Measurements from ENCODE around the gene PHF20.
A peak's percentile ranks its signal among the peaks of the same experiment; 100 is the strongest.
"Not testable (repeated sequence)": the region's sequence is repeated elsewhere in the genome, so short reads cannot be mapped to it uniquely, and the experiment has no call there.

The PHF20 gene

GRCh38 chr20:35771689-35772562 lies at the start of gene PHF20:
PHF20 (plus strand) TSS chr20:35772015; CDS start chr20:35801523, 29,508 bp downstream.
- DNase-seq (ENCODE audit: low read depth): peak; percentile 98

- not testable (repeated sequence) for DNase-seq (ENCODE audit: low read depth)
Observed at GRCh38 chr20:35723275-35723639, 48.6 kb upstream of the PHF20 start.

DNA sequence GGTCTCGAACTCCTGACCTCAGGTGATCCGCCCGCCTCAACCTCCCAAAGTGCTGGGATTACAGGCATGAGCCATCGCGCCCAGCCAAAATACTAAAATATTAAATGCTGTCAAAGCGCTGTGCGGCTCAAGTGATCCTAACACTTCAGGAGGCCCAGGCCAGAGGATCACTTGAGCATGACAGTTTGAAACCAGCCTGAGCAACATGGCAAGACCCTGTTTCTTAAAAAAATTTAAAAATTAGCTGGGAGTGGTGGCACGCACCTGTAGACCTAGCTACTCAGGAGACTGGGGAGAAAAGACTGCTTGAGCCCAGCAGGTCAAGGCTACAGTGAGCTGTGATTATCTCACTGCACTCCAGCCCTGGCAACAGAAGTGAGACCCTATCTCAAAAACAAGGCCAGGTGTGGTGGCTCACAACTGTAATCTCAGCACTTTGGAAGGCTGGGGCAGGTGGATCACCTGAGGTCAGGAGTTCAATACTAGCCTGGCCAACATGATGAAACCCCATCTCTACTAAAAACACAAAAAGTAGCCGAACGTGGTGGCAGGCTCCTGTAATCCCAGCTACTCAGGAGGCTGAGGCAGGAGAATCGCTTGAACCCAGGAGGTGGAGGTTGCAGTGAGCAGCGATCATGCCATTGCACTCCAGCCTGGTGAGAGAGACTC lies 48.0 kb upstream of the PHF20 start:
- DNase-seq (ENCODE audit: low read depth): not testable (repeated sequence)

DNA sequence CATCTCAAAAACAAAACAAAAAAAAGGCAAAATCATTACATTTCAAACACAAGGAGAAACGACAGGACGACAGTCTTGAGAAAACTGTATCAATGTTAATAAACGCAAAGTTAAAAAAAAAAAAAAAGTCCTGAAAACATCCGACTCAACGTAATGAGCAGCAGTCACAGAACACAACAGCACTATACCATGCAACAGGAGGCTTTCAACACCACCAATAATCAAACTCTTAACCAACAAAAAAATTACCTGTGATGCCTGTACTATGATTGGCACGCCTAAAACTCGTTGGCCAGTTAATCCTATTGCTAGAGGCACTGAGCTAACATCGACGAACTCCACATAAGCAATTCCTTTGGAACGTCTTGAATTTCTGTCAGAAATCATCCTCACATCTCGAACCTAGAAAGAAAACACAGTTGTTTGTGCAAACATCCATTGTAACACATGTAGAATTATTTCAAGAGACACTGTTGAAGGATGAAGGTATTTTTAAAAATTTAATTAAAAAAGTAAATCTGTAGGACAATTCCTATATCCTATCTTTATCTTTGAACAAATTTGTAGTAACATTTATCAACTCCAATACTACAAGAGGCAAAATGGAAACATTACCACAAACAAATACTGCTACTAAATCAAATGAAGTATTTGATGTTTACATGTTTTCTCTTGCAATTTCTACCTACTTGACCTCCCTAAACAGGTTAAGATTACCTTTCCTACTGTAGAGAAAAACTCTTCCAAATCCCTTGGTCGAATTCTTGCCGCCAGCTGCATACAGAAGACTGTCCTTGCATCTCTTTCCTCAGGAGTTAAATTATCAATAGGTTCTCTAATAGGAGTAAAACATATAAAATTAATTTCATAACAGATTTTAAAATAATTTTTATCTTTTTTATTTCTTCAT lies 47.2 kb upstream of the PHF20 start:
- DNase-seq (ENCODE audit: low read depth): no peak

DNA sequence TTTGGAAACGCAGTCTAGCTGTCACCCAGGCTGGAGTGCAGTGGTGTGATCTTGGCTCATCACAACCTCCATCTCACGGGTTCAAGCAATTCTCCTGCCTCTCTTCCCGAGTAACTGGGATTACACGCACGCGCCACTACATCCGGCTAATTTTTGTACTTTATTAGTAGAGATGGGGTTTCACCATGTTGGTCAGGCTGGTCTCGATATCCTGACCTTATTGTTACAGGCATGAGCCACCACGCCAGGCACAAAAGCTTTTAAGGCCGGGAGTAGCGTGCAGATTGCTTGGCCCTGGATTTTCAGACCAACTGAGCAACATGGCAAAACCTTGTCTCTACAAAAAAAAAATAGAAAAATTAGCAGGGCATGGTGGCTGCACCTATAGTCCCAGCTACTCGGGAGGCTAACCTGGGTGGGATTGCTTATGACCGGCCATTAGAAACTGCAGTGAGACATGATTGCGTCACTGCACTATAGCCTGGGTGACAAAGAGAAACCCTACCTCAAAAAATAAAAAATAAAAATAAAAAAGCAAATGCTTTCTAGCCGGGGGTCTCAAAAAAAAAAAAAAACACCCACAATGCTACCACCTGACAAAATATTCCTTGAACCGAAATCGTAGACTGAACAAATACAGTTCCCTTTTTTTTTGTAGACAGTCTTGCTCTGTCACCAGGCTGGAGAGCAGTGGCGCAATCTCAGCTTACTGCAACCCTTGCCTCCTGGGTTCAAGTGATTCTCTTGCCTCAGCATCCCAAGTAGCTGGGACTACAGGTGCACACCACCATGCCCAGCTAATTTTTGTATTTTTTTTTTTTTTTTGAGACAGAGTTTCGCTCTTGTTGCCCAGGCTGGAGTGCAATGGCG lies 44.7 kb upstream of the PHF20 start:
- DNase-seq (ENCODE audit: low read depth): no peak

DNA sequence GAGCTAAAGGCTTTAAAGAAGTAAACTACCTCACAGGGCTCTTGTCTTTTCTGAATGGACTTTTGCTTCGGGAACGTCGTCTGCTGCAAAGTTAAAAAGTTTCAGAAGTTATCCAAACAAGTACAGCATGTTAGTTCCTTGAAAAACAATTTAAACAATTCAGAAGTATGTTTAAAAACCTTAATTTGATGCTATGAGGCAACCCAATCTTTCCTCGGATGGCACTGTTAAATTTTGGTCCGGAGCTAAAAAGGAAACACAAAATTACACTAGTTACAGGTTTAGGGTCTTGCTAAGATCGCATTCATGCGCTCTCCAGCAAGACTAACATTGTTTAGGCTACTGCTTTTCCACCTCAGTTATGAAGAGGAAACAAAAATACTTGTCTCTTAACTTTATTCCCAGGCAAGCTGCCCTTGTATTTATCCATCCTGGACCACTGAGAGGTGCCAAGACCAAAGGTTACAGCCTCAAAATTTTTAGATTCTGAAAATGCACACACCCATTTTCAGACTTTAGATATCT lies 42.5 kb upstream of the PHF20 start:
- no peak for DNase-seq (ENCODE audit: low read depth)

- no peak for DNase-seq (ENCODE audit: low read depth)
Observed at GRCh38 chr20:35729836-35730582, 41.8 kb upstream of the PHF20 start.

DNA sequence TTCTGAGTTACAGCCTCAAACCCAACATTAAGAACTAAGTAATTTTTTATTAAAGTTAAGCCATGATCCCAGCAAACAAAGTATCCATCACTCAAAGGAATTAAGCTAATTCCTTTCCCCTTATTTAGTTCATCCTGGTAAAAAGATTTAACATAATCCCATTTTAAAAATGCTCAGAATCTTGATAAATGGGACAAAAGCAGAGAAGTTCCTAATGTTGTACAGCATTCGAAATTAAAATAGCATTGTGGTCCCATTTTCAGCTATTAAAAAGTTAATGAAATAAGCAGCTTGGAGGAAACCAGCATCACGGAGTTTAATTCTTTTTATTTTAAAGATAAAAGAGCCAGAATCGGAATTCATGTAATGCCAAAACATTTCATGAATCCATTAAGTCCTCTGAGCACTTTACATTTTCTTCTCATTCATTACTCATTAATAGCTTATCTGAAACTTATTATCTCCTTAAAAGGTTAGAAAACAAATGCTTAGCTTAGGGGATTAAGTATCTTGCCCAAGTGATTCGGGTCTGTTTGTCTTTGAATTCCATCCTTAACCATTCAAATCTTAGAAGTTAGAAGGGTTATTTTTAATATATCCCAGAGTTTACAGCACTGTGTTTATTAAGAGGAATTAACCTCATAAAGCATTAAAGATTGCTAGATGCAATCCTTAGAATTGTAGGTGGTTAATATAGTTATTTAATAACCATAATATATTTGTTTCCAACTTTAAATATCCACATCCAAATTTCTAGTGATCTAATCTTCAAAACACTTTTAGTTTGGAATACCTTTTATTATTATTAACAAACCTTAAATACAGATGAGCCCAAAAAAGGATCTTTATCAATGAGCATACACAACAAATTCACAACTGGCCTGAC lies 41.0 kb upstream of the PHF20 start:
- no peak for DNase-seq (ENCODE audit: low read depth)

- DNase-seq (ENCODE audit: low read depth): no peak
Observed at GRCh38 chr20:35731469-35731788, 40.4 kb upstream of the PHF20 start.

GRCh38 chr20:35731862-35732643 lies 39.8 kb upstream of the PHF20 start:
- DNase-seq (ENCODE audit: low read depth): no peak

DNA sequence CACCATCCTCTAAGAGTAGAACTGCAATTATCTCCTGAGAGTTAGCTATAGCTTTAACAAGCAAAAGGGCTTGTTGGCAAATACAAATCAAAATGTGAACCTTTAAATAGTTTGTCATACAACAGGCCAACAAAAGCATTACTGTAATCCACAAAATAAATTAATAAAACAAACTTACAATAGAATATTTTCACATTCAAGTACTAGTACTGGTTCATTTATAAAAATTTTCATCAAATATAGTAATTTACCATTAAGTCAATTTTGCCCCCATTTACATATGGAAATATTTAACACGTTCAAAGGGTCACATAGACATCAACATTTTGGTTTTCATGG lies 39.2 kb upstream of the PHF20 start:
- no peak for DNase-seq (ENCODE audit: low read depth)

GRCh38 chr20:35734374-35734773 lies 37.4 kb upstream of the PHF20 start:
- DNase-seq (ENCODE audit: low read depth): no peak

DNA sequence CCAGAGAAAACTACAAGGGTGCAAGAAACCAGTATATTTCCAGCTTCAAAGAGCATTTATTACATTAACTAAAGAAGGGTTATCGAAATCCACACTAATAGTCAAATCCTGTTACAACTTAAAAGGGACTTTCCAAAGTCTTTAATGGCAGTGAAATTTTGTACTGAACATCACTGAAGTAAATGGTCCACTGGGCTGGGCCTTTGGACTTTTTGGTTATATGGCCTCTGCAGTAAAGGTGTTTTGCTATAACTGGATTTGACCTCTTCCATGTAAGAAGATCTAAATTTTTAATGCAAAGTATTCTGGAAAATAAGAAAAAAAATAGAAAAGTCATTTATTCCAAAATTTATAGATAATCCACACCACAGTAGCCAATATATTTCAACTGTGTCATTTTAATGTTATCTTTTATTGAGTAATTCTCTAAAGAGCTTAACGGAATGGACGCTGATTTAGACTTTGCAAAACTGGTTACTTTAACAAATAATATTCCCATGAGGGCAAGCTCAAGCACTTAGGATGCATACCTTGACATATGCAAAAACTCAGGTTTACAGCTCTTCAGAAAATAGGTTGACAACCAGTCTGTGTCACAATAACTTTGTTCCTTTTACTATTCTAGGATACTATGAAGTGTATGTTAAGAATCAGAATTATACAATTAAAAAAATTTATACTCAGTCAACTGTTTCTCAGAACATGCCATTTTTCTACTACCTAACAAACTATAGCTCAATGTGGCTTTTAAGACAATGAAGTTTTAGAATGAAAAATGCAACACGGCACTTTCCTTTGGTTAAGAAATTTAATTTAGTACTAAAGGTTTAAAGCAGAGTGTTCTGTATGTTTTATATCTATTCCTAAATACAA lies 36.8 kb upstream of the PHF20 start:
- DNase-seq (ENCODE audit: low read depth): no peak

DNA sequence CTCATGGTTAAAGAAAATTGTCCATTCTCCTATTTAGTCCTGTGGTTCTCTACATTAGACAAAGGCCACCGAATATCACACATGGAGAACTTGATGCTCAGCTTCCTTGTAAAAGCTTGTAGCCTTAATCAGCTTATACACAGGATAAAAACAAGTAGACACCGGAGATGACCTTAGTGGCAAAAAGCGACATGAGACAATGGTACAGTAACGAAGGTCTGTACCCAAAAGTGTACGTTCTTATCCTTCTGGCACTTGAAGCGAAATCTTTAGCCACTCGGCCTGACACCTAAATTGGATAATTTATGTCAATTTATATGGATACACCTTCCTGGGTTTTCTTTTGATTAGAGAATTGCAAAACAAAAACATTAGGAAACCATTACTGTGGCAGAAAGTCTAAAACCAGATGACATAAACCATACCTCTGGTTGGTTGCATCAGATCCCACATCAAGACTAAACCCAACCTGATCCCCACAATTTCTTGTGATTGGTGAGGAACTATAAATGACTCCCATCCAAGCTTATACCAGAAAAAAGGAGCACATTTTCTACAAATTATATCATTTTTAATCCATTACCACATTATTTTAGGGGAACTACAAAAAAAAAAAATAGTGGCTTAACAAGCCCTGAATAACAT lies 35.9 kb upstream of the PHF20 start:
- DNase-seq (ENCODE audit: low read depth): no peak

GRCh38 chr20:35737865-35738333 lies 33.9 kb upstream of the PHF20 start:
- DNase-seq (ENCODE audit: low read depth): no peak

- no peak for DNase-seq (ENCODE audit: low read depth)
Observed at GRCh38 chr20:35738410-35739179, 33.2 kb upstream of the PHF20 start.

All from CMK (cell line).